Upper lobe of left lung (tissue), 4 donors: ENCODE measurements around the gene PALLD.

ENCODE experiments used
- EP300 ChIP-seq, 4 donors: sonication (generic); formaldehyde crosslinking; IDR thresholded peaks; one replicate each; pipeline ENCODE4 v1.5.1; 2017; ENCODE audit warnings: antibody characterized with exemption in 4 of 4, control low read depth in 2 of 4
- POLR2A ChIP-seq, 4 donors: fragments of 450-650 bp; IDR thresholded peaks; one replicate each; pipeline ENCODE4 v1.5.1; 2016 to 2017; ENCODE audit warnings: antibody characterized with exemption in 4 of 4, mild to moderate bottlenecking in 2 of 4
- POLR2AphosphoS5 ChIP-seq, 2 donors: sonication (generic); formaldehyde crosslinking; IDR thresholded peaks; one replicate each; pipeline ENCODE4 v1.5.1; 2017; ENCODE audit warnings: antibody characterized with exemption in 2 of 2
- TF ChIP-seq, protein P1 (sequence below), 6 experiments: fragments of 450-650 bp in 4 of 6; fragments of 200-600 bp in 2 of 6; sonication (generic) in 2 of 6; IDR thresholded peaks; one replicate each; pipeline ENCODE4 v1.5.1; 2016 to 2019; ENCODE audit warnings: antibody characterized with exemption in 6 of 6

DNA sequence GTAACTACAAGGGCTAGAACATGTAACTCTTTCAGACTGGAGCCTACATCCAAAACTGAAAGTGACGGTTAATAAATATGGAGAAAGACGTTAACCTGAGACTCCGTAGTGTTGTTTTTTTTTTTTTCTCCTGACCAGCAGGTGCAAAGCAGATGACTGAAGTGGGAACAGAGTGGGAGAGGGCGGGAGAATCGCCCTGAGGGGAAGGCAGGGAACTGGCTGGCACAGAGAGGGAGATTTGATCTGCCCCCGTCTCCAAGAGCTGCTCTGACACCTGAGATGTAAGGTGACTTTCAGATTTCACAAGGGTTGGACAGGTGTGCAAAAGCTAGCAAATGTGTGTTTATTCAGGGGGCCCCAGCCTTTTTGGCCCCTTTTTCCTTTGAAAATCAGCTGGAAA, 180.2 kb downstream of the PALLD start:
- TF ChIP-seq, protein P1, sequence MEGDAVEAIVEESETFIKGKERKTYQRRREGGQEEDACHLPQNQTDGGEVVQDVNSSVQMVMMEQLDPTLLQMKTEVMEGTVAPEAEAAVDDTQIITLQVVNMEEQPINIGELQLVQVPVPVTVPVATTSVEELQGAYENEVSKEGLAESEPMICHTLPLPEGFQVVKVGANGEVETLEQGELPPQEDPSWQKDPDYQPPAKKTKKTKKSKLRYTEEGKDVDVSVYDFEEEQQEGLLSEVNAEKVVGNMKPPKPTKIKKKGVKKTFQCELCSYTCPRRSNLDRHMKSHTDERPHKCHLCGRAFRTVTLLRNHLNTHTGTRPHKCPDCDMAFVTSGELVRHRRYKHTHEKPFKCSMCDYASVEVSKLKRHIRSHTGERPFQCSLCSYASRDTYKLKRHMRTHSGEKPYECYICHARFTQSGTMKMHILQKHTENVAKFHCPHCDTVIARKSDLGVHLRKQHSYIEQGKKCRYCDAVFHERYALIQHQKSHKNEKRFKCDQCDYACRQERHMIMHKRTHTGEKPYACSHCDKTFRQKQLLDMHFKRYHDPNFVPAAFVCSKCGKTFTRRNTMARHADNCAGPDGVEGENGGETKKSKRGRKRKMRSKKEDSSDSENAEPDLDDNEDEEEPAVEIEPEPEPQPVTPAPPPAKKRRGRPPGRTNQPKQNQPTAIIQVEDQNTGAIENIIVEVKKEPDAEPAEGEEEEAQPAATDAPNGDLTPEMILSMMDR (IDR thresholded peaks at IDR 0.05): no peak
- no peak for TF ChIP-seq POLR2A (IDR thresholded peaks at IDR 0.05)
- TF ChIP-seq POLR2AphosphoS5 (IDR thresholded peaks at IDR 0.05): no peak
- TF ChIP-seq EP300 (IDR thresholded peaks at IDR 0.05): no peak
